H9 (cell line): ENCODE results near the gene RAB6B. TPM values are rescaled to one million over a fixed set of nuclear protein-coding genes. Genes with fewer than 3 reads are reported as not detected.

Source experiments
- DNase-seq: peaks from one replicate; pipeline ENCODE4 v3.0.0-alpha.2; 2017
- H2AFZ ChIP-seq: one replicate; pipeline ENCODE4 v1.6.1; 2013; ENCODE audit warnings: mild to moderate bottlenecking, low read length, control low read depth, moderate library complexity
- H2AK5ac ChIP-seq: 2 replicates; pipeline ENCODE4 v1.6.1; 2013; ENCODE audit warnings: low read length, control low read depth, mixed read lengths; ENCODE audit not compliant: insufficient read length
- H2BK120ac ChIP-seq: one replicate; pipeline ENCODE4 v1.6.1; 2013; ENCODE audit warnings: low read depth, mild to moderate bottlenecking, low read length, control low read depth, inconsistent platforms; ENCODE audit not compliant: poor library complexity, severe bottlenecking
- H2BK12ac ChIP-seq: 2 replicates; pipeline ENCODE4 v1.6.1; 2013; ENCODE audit warnings: low read length, control low read depth, mixed read lengths, low read depth; ENCODE audit not compliant: insufficient read length
- H2BK15ac ChIP-seq: 2 replicates; pipeline ENCODE4 v1.6.1; 2013; ENCODE audit warnings: low read depth, low read length, control low read depth
- H2BK20ac ChIP-seq: one replicate; pipeline ENCODE4 v1.6.1; 2013; ENCODE audit warnings: low read depth, mild to moderate bottlenecking, low read length, control low read depth, inconsistent platforms; ENCODE audit not compliant: poor library complexity, severe bottlenecking
- H2BK5ac ChIP-seq: 2 replicates; pipeline ENCODE4 v1.6.1; 2013; ENCODE audit warnings: low read length, control low read depth, mixed read lengths; ENCODE audit not compliant: insufficient read length
- H3K14ac ChIP-seq: 2 replicates; pipeline ENCODE4 v1.6.1; 2013; ENCODE audit warnings: low read length, control low read depth; ENCODE audit not compliant: insufficient read depth
- H3K18ac ChIP-seq: 2 replicates; pipeline ENCODE4 v1.6.1; 2013; ENCODE audit warnings: low read depth, mild to moderate bottlenecking, mixed read lengths, low read length, control low read depth; ENCODE audit not compliant: insufficient read length
- H3K23ac ChIP-seq: 2 replicates; pipeline ENCODE4 v1.6.1; 2013; ENCODE audit warnings: low read length, control low read depth, mixed read lengths, low read depth; ENCODE audit not compliant: insufficient read length
- H3K23me2 ChIP-seq: 2 replicates; pipeline ENCODE4 v1.6.1; 2013; ENCODE audit warnings: low read depth, mild to moderate bottlenecking, mixed read lengths, low read length, control low read depth; ENCODE audit not compliant: insufficient read length, poor library complexity, severe bottlenecking
- H3K27ac ChIP-seq: 2 replicates; pipeline ENCODE4 v1.5.1; 2013; ENCODE audit warnings: low read length, control low read depth, mixed read lengths, low read depth; ENCODE audit not compliant: insufficient read length
- H3K27me3 ChIP-seq: 2 replicates; pipeline ENCODE4 v1.6.1; 2013; ENCODE audit warnings: low read length, control low read depth, inconsistent platforms; ENCODE audit not compliant: insufficient read depth
- H3K4ac ChIP-seq: 2 replicates; pipeline ENCODE4 v1.6.1; 2013; ENCODE audit warnings: low read depth, mild to moderate bottlenecking, control low read depth, inconsistent platforms, low read length, moderate library complexity
- H3K4me1 ChIP-seq: 2 replicates; pipeline ENCODE4 v1.6.1; 2013; ENCODE audit warnings: low read length, control low read depth, inconsistent platforms; ENCODE audit not compliant: insufficient read depth
- H3K4me2 ChIP-seq: 2 replicates; pipeline ENCODE4 v1.6.1; 2013; ENCODE audit warnings: low read length, control low read depth, mixed read lengths; ENCODE audit not compliant: insufficient read length, insufficient read depth
- H3K56ac ChIP-seq: 2 replicates; pipeline ENCODE4 v1.6.1; 2013; ENCODE audit warnings: low read depth, mild to moderate bottlenecking, mixed read lengths, low read length, control low read depth; ENCODE audit not compliant: insufficient read length
- H3K79me1 ChIP-seq: 2 replicates; pipeline ENCODE4 v1.6.1; 2013; ENCODE audit warnings: low read depth, mild to moderate bottlenecking, moderate library complexity, low read length, control low read depth, inconsistent platforms; ENCODE audit not compliant: insufficient read depth, poor library complexity, severe bottlenecking
- H3K79me2 ChIP-seq: 2 replicates; pipeline ENCODE4 v1.6.1; 2013; ENCODE audit warnings: low read length, control low read depth, inconsistent platforms; ENCODE audit not compliant: insufficient read depth
- H3K9ac ChIP-seq: 2 replicates; pipeline ENCODE4 v1.6.1; 2013; ENCODE audit warnings: low read length, control low read depth, mixed read lengths; ENCODE audit not compliant: insufficient read length; ENCODE audit errors: extremely low read depth
- H3K9me3 ChIP-seq: one replicate; pipeline ENCODE4 v1.6.1; 2013; ENCODE audit warnings: low read depth, low read length, inconsistent platforms; ENCODE audit not compliant: control insufficient read depth
- H3T11ph ChIP-seq: one replicate; pipeline ENCODE4 v1.6.1; 2013; ENCODE audit warnings: mild to moderate bottlenecking, low read length, control low read depth, inconsistent platforms
- H4K20me1 ChIP-seq: one replicate; pipeline ENCODE4 v1.6.1; 2013; ENCODE audit not compliant: control insufficient read depth, insufficient read length, insufficient read depth
- H4K5ac ChIP-seq: 2 replicates; pipeline ENCODE4 v1.6.1; 2013; ENCODE audit warnings: low read depth, mild to moderate bottlenecking, mixed read lengths, low read length, control low read depth; ENCODE audit not compliant: insufficient read length
- H4K8ac ChIP-seq: replicated peaks from 2 replicates; pipeline ENCODE4 v1.6.1; 2013; ENCODE audit warnings: low read length, control low read depth, mixed read lengths, low read depth; ENCODE audit not compliant: insufficient read length
- H4K91ac ChIP-seq: 2 replicates; pipeline ENCODE4 v1.6.1; 2013; ENCODE audit warnings: low read depth, mild to moderate bottlenecking, moderate library complexity, mixed read lengths, low read length, control low read depth; ENCODE audit not compliant: insufficient read length
- H3K27ac Mint-ChIP-seq, 3 experiments: 2 replicates in 2 of 3; 3 replicates in 1 of 3; pipeline ENCODE4 v1.8.0; 2020 to 2021; ENCODE audit warnings: mixed read lengths in 3 of 3, mild to moderate bottlenecking in 1 of 3, moderate library complexity in 1 of 3
- H3K27me3 Mint-ChIP-seq: 2 replicates; pipeline ENCODE4 v1.8.0; 2021; ENCODE audit warnings: low read depth, mild to moderate bottlenecking, moderate library complexity, mixed read lengths
- H3K36me3 Mint-ChIP-seq, 3 experiments: 2 replicates in 2 of 3; 3 replicates in 1 of 3; pipeline ENCODE4 v1.8.0; 2020 to 2021; ENCODE audit warnings: low read depth in 3 of 3, mixed read lengths in 3 of 3; ENCODE audit not compliant: insufficient read depth in 1 of 3
- H3K4me1 Mint-ChIP-seq, 2 experiments: 2 replicates each; pipeline ENCODE4 v1.8.0; 2020; ENCODE audit warnings: mixed read lengths in 2 of 2
- H3K4me3 Mint-ChIP-seq, 2 experiments: 2 replicates in 1 of 2; 3 replicates in 1 of 2; pipeline ENCODE4 v1.8.0; 2020 to 2021; ENCODE audit warnings: mild to moderate bottlenecking in 2 of 2, mixed read lengths in 2 of 2, moderate library complexity in 1 of 2
- H3K9me3 Mint-ChIP-seq, 2 experiments: 2 replicates in 1 of 2; 3 replicates in 1 of 2; pipeline ENCODE4 v1.8.0; 2020; ENCODE audit warnings: mild to moderate bottlenecking in 2 of 2, mixed read lengths in 2 of 2, moderate library complexity in 1 of 2
- CTCF ChIP-seq: fragments of 200-600 bp; sonication (generic); conservative IDR thresholded peaks from 3 replicates; pipeline ENCODE4 v1.8.0; 2021; ENCODE audit warnings: antibody characterized with exemption, mild to moderate bottlenecking
- WGBS: extraction: QIAGEN DNeasy Blood & Tissue Kit; methylation state at CpG from one replicate; pipeline ENCODE4 v1.1.7; 2013; ENCODE audit warnings: missing lambda C conversion rate, low lambda C conversion rate, mixed read lengths; ENCODE audit not compliant: insufficient read length; ENCODE audit errors: extremely low coverage; 5-methylcytosine and 5-hydroxymethylcytosine counted together
- total RNA-seq: library from RNA; stranded (reverse); gene quantifications from 2 replicates; pipeline ENCODE4 v1.2.1, GENCODE V29; 2021

The RAB6B gene
- total RNA-seq, 1 experiment from 2014 or later: 12.3 TPM

GRCh38 chr3:133921592-133921991 lies 25.9 kb upstream of the RAB6B start:
- H3K27ac Mint-ChIP-seq: no peak overlapping the region
- H3K4me1 Mint-ChIP-seq: peaks cover 5 to 8% of the 10 kb centered on the region in 2 experiments
- H2AK5ac ChIP-seq: no peak overlapping the region
- no CpG with 5 or more reads among the region's 1 CpG for WGBS
- H3K18ac ChIP-seq: no peak overlapping the region
- no peak overlapping the region for H2AFZ ChIP-seq
- peaks cover 3% of the 10 kb centered on the region in 2 experiments; a peak in 3 of 5 replicates for H3K9me3 Mint-ChIP-seq
- H3K79me1 ChIP-seq: no peaks in the 10 kb centered on the region
- H4K5ac ChIP-seq: no peak overlapping the region
- no peak overlapping the region for H3K4me2 ChIP-seq
- no peaks in the 10 kb centered on the region for H3K4me1 ChIP-seq
- no peak overlapping the region for H4K91ac ChIP-seq
- H3K79me2 ChIP-seq: no peaks in the 10 kb centered on the region
- H3K27me3 Mint-ChIP-seq: peaks cover 9% of the 10 kb centered on the region
- H3K23me2 ChIP-seq: no peaks in the 10 kb centered on the region
- TF ChIP-seq CTCF: no peak
- no peak overlapping the region for H3K23ac ChIP-seq
- H3K9me3 ChIP-seq: no peaks in the 10 kb centered on the region
- H3K14ac ChIP-seq: no peak overlapping the region
- no peak overlapping the region for H3T11ph ChIP-seq
- no peak for DNase-seq
- no peak overlapping the region for H4K8ac ChIP-seq
- no peaks in the 10 kb centered on the region for H3K27me3 ChIP-seq
- H3K9ac ChIP-seq: no peak overlapping the region
- no peak overlapping the region for H3K4me3 Mint-ChIP-seq
- H2BK12ac ChIP-seq: no peak overlapping the region
- H4K20me1 ChIP-seq: no peaks in the 10 kb centered on the region
- H2BK5ac ChIP-seq: no peak overlapping the region
- H3K27ac ChIP-seq: no peak overlapping the region
- H3K4ac ChIP-seq: no peak overlapping the region
- no peaks in the 10 kb centered on the region for H3K36me3 Mint-ChIP-seq
- H2BK120ac ChIP-seq: no peak overlapping the region
- H2BK15ac ChIP-seq: no peak overlapping the region
- no peak overlapping the region for H2BK20ac ChIP-seq
- H3K56ac ChIP-seq: no peak overlapping the region
